SK-N-SH (cell line): ENCODE measurements around the gene PRPF40A. TPM values are rescaled to one million over a fixed set of nuclear protein-coding genes. Genes with fewer than 3 reads are reported as not detected.

Experiments used
- CTCF ChIA-PET: fragments of 300-600, 350-600 bp; formaldehyde crosslinking; extraction: SDS; loops from one replicate; lab custom pipeline; 2021; lab: Yijun Ruan, JAX
- POLR2A ChIA-PET: fragments of 350-600 bp; sonication (Branson Sonifier 250); formaldehyde crosslinking; extraction: SDS; loops from one replicate; lab custom pipeline; 2020; ENCODE audit warnings: antibody characterized with exemption, inconsistent platforms; lab: Yijun Ruan, JAX
- DNase-seq: peaks from one replicate; pipeline ENCODE4 v3.0.0; 2012
- H2AFZ ChIP-seq: fragments of 200-600 bp; sonication (generic); 2 replicates; pipeline ENCODE4 v1.8.1; 2016; ENCODE audit warnings: antibody characterized with exemption, mild to moderate bottlenecking, low read depth
- H3F3A ChIP-seq: fragments of 200-600 bp; sonication (generic); replicated peaks from 2 replicates; pipeline ENCODE3; 2016; ENCODE audit warnings: antibody characterized with exemption, mild to moderate bottlenecking; ENCODE audit not compliant: insufficient read depth
- H3K27ac ChIP-seq, 2 experiments: fragments of 200-500 bp in 1 of 2; fragments of 200-600 bp in 1 of 2; sonication (Bioruptor generic) in 1 of 2; sonication (generic), shearing (Covaris generic) in 1 of 2; 2 replicates each; pipeline versions ENCODE4 v1.5.1 to v1.6.1; 2014 to 2016; ENCODE audit warnings: low read depth in 2 of 2, inconsistent platforms in 1 of 2, low read length in 1 of 2, mild to moderate bottlenecking in 1 of 2, mixed read lengths in 1 of 2
- H3K27me3 ChIP-seq: fragments of 200-600 bp; sonication (generic), shearing (Covaris generic); 2 replicates; pipeline ENCODE4 v1.6.1; 2016; ENCODE audit warnings: mixed run types; ENCODE audit not compliant: insufficient read depth
- H3K36me3 ChIP-seq, 2 experiments: fragments of 200-500 bp in 1 of 2; fragments of 200-600 bp in 1 of 2; sonication (Bioruptor generic) in 1 of 2; sonication (generic) in 1 of 2; replicated peaks in 1 of 2; 2 replicates each; pipeline versions ENCODE3 to v1.5.1; 2014 to 2016; ENCODE audit warnings: low read length in 1 of 2, mild to moderate bottlenecking in 1 of 2; ENCODE audit not compliant: insufficient read depth in 2 of 2, control insufficient read depth in 1 of 2
- H3K4me1 ChIP-seq, 2 experiments: fragments of 200-500 bp in 1 of 2; fragments of 200-600 bp in 1 of 2; sonication (Bioruptor generic) in 1 of 2; sonication (generic), shearing (Covaris generic) in 1 of 2; 2 replicates each; pipeline versions ENCODE4 v1.5.1 to v1.6.1; 2014 to 2016; ENCODE audit warnings: low read depth in 1 of 2, low read length in 1 of 2, mixed run types in 1 of 2; ENCODE audit not compliant: insufficient read depth in 2 of 2, control insufficient read depth in 1 of 2
- H3K4me2 ChIP-seq: fragments of 200-600 bp; sonication (generic), shearing (Covaris generic); 2 replicates; pipeline ENCODE4 v1.6.1; 2017; ENCODE audit warnings: mixed run types
- H3K4me3 ChIP-seq, 2 experiments: fragments of 200-500 bp in 1 of 2; fragments of 200-600 bp in 1 of 2; sonication (Bioruptor generic) in 1 of 2; sonication (generic), shearing (Covaris generic) in 1 of 2; 2 replicates each; pipeline versions ENCODE4 v1.5.1 to v1.8.1; 2014 to 2016; ENCODE audit warnings: low read depth in 2 of 2, inconsistent platforms in 1 of 2, low read length in 1 of 2, mild to moderate bottlenecking in 1 of 2, mixed read lengths in 1 of 2, moderate library complexity in 1 of 2
- H3K79me2 ChIP-seq: fragments of 200-600 bp; sonication (generic); 2 replicates; pipeline ENCODE4 v1.8.1; 2017; ENCODE audit warnings: mild to moderate bottlenecking; ENCODE audit not compliant: insufficient read depth
- H3K9ac ChIP-seq: fragments of 200-600 bp; sonication (generic); 2 replicates; pipeline ENCODE4 v1.6.1; 2017; ENCODE audit warnings: mixed run types
- H3K9me2 ChIP-seq: fragments of 200-600 bp; sonication (generic); 2 replicates; pipeline ENCODE4 v1.6.1; 2017; ENCODE audit warnings: mixed run types
- H3K9me3 ChIP-seq: fragments of 200-600 bp; sonication (generic); 2 replicates; pipeline ENCODE4 v1.6.1; 2017; ENCODE audit warnings: mixed run types, mild to moderate bottlenecking, moderate library complexity
- H4K20me1 ChIP-seq: fragments of 200-600 bp; sonication (generic); 2 replicates; pipeline ENCODE4 v1.6.1; 2017; ENCODE audit warnings: mild to moderate bottlenecking, mixed run types; ENCODE audit not compliant: insufficient read depth
- CTCF ChIP-seq: fragments of 200-600 bp; sonication (generic); IDR thresholded peaks from 2 replicates; pipeline ENCODE4 v1.6.1; 2017; ENCODE audit warnings: antibody characterized with exemption, mild to moderate bottlenecking, moderate library complexity
- ELF1 ChIP-seq: IDR thresholded peaks from 2 replicates; pipeline ENCODE4 v1.4.0; 2012
- EZH2phosphoT487 ChIP-seq: fragments of 200-600 bp; sonication (generic); IDR thresholded peaks from 2 replicates; pipeline ENCODE4 v1.6.1; 2017; ENCODE audit warnings: low read depth, mixed run types, mild to moderate bottlenecking, antibody characterized with exemption, moderate library complexity, borderline replicate concordance
- FOSL2 ChIP-seq: IDR thresholded peaks from 2 replicates; pipeline ENCODE4 v1.4.0; 2012; ENCODE audit warnings: low read depth, mild to moderate bottlenecking, moderate library complexity, borderline replicate concordance
- GATA2 ChIP-seq: sonication (generic); formaldehyde crosslinking; IDR thresholded peaks from 2 replicates; pipeline ENCODE4 v1.5.0; 2020; ENCODE audit warnings: mild to moderate bottlenecking, missing genetic modification reagents
- IRF3 ChIP-seq: fragments of 150-350 bp; IDR thresholded peaks from 2 replicates; pipeline ENCODE4 v1.6.1; 2016; ENCODE audit warnings: mild to moderate bottlenecking, low read depth, low read length
- POLR2AphosphoS5 ChIP-seq: IDR thresholded peaks from 2 replicates; pipeline ENCODE4 v1.6.1; 2012; ENCODE audit warnings: low read depth, low read length
- REST ChIP-seq: IDR thresholded peaks from 2 replicates; pipeline ENCODE4 v1.6.1; 2012; ENCODE audit warnings: mild to moderate bottlenecking, low read depth, low read length, moderate library complexity
- SIN3A ChIP-seq: IDR thresholded peaks from 2 replicates; pipeline ENCODE4 v1.6.1; 2012; ENCODE audit warnings: low read depth, mild to moderate bottlenecking, low read length, moderate library complexity, borderline replicate concordance
- WGBS: methylation state at CpG from one replicate; pipeline ENCODE4 v1.1.6; 2017; ENCODE audit warnings: low lambda C conversion rate; 5-methylcytosine and 5-hydroxymethylcytosine counted together
- polyA plus RNA-seq, 3 experiments: library from polyadenylated mRNA; depleted of rRNA; stranded (reverse); fragments of >200 nt; gene quantifications; 2 replicates each; pipeline ENCODE4 v1.2.3, GENCODE V29; 2012

The PRPF40A gene
- polyA plus RNA-seq, 1 of the 3 experiments (the other 2 are of a cell fraction) = 55.8 TPM

- H3K27ac ChIP-seq = no peak overlapping the region
- POLR2A ChIA-PET = no interaction called here
- no peak overlapping the region; the same call in 1 of the 2 replicates for H3K4me2 ChIP-seq
- peaks cover 8% of the 10 kb centered on the region for H4K20me1 ChIP-seq
- no peaks in the 10 kb centered on the region for H3K9me2 ChIP-seq
- WGBS = 96% methylated on average over 2 of the region's 2 CpGs
- peak overlapping the region in 1 of 2 experiments; percentile 97; a peak in 1 of 4 replicates for H3K4me3 ChIP-seq
- peaks cover 0 to 4% of the 10 kb centered on the region in 2 experiments; a peak in 3 of 4 replicates for H3K4me1 ChIP-seq
- no peak for DNase-seq
- H3K9ac ChIP-seq = no peak overlapping the region
- no peak overlapping the region for H2AFZ ChIP-seq
- H3K27me3 ChIP-seq = no peaks in the 10 kb centered on the region
- peaks cover 10 to 20% of the 10 kb centered on the region in 2 experiments for H3K36me3 ChIP-seq
- TF ChIP-seq ELF1 = no peak
- no peak for TF ChIP-seq FOSL2
- TF ChIP-seq CTCF = no peak
- TF ChIP-seq SIN3A = no peak
- no peak for TF ChIP-seq IRF3
- no peak for TF ChIP-seq REST
- TF ChIP-seq GATA2 (CRISPR knock-in tag) = no peak
- no peak for TF ChIP-seq POLR2AphosphoS5
- no peak for TF ChIP-seq EZH2phosphoT487
- peaks cover 84% of the 10 kb centered on the region for H3K79me2 ChIP-seq
- no peaks in the 10 kb centered on the region for H3K9me3 ChIP-seq
- CTCF ChIA-PET = interaction anchor here (0.9 kb wide), 1 partner anchor 695 kb away, joined by 3 read pairs; no protein-coding TSS in a partner anchor
- H3F3A ChIP-seq = peaks cover 4% of the 10 kb centered on the region
Measured at GRCh38 chr2:152720794-152721193, 3.5 kb upstream of the PRPF40A start.
